ENCODE measurements around the gene RGS6.

Gene RGS6

GRCh38 chr14:72485695-72486094 lies 553.5 kb downstream of the RGS6 start:
- Histone ChIP-seq H3K4me1 (ENCODE audit: control extremely low read depth in 1 of 4, control insufficient read depth in 4 of 4, insufficient read depth in 4 of 4, low read length in 3 of 4) (peaks cover 3 to 9% (median 8%) of the 10 kb centered on the region in 4 experiments), H3K27me3 (replicated peaks in 2 of 5; ENCODE audit: control insufficient read depth in 4 of 5, insufficient read depth in 5 of 5, low read length in 4 of 5) (no peaks in the 10 kb centered on the region), H3K36me3 (ENCODE audit: control insufficient read depth in 4 of 4, insufficient read depth in 4 of 4, low read length in 3 of 4) (no peaks in the 10 kb centered on the region), H3K4me3 (ENCODE audit: control insufficient read depth in 1 of 7, extremely low read depth in 1 of 7, insufficient read depth in 4 of 7, low read depth in 2 of 7, low read length in 6 of 7) (no peak overlapping the region), H3K9me3 (ENCODE audit: control extremely low read depth in 1 of 5, control insufficient read depth in 4 of 5, insufficient read depth in 2 of 5, low read depth in 1 of 5, low read length in 4 of 5) (peaks cover 0 to 24% (median 9%) of the 10 kb centered on the region in 5 experiments), H3K27ac (ENCODE audit: insufficient read depth in 1 of 2, low read depth in 1 of 2, low read length in 2 of 2, poor library complexity in 1 of 2, severe bottlenecking in 2 of 2) (no peak overlapping the region)
- WGBS (ENCODE audit: insufficient coverage): 100% methylated on average over 1 of the region's 1 CpG
- CTCF ChIA-PET: no interaction called here
- DNase-seq: no peak
- POLR2A ChIA-PET: no interaction called here

- H3K36me3 ChIP-seq (ENCODE audit: control insufficient read depth in 4 of 4, insufficient read depth in 4 of 4, low read length in 3 of 4): no peaks in the 10 kb centered on the region
- no peaks in the 10 kb centered on the region for H3K27me3 ChIP-seq (replicated peaks in 2 of 5; ENCODE audit: control insufficient read depth in 4 of 5, insufficient read depth in 5 of 5, low read length in 4 of 5)
- 90% methylated on average over 2 of the region's 2 CpGs for WGBS (ENCODE audit: insufficient coverage)
- POLR2A ChIA-PET: no interaction called here
- H3K9me3 ChIP-seq (ENCODE audit: control extremely low read depth in 1 of 5, control insufficient read depth in 4 of 5, insufficient read depth in 2 of 5, low read depth in 1 of 5, low read length in 4 of 5): peaks cover 1 to 19% (median 8%) of the 10 kb centered on the region in 5 experiments
- CTCF ChIA-PET: no interaction called here
- no peak overlapping the region for H3K27ac ChIP-seq (ENCODE audit: insufficient read depth in 1 of 2, low read depth in 1 of 2, low read length in 2 of 2, poor library complexity in 1 of 2, severe bottlenecking in 2 of 2)
- DNase-seq: no peak
- H3K4me3 ChIP-seq (ENCODE audit: control insufficient read depth in 1 of 7, extremely low read depth in 1 of 7, insufficient read depth in 4 of 7, low read depth in 2 of 7, low read length in 6 of 7): no peak overlapping the region
- H3K4me1 ChIP-seq (ENCODE audit: control extremely low read depth in 1 of 4, control insufficient read depth in 4 of 4, insufficient read depth in 4 of 4, low read length in 3 of 4): no peaks in the 10 kb centered on the region
These were observed 556.3 kb downstream of the RGS6 start for GRCh38 chr14:72488514-72488913.

GRCh38 chr14:72492196-72492595 lies 560.0 kb downstream of the RGS6 start:
- DNase-seq: no peak
- H3K27ac ChIP-seq (ENCODE audit: insufficient read depth in 1 of 2, low read depth in 1 of 2, low read length in 2 of 2, poor library complexity in 1 of 2, severe bottlenecking in 2 of 2): no peak overlapping the region
- 98% methylated on average over 5 of the region's 5 CpGs for WGBS (ENCODE audit: insufficient coverage)
- H3K9me3 ChIP-seq (ENCODE audit: control extremely low read depth in 1 of 5, control insufficient read depth in 4 of 5, insufficient read depth in 2 of 5, low read depth in 1 of 5, low read length in 4 of 5): peaks cover 6 to 22% (median 13%) of the 10 kb centered on the region in 5 experiments
- peaks cover 0 to 2% (median 0%) of the 10 kb centered on the region in 5 experiments for H3K27me3 ChIP-seq (replicated peaks in 2 of 5; ENCODE audit: control insufficient read depth in 4 of 5, insufficient read depth in 5 of 5, low read length in 4 of 5)
- H3K4me3 ChIP-seq (ENCODE audit: control insufficient read depth in 1 of 7, extremely low read depth in 1 of 7, insufficient read depth in 4 of 7, low read depth in 2 of 7, low read length in 6 of 7): no peak overlapping the region
- no peaks in the 10 kb centered on the region for H3K36me3 ChIP-seq (ENCODE audit: control insufficient read depth in 4 of 4, insufficient read depth in 4 of 4, low read length in 3 of 4)
- no peaks in the 10 kb centered on the region for H3K4me1 ChIP-seq (ENCODE audit: control extremely low read depth in 1 of 4, control insufficient read depth in 4 of 4, insufficient read depth in 4 of 4, low read length in 3 of 4)
- CTCF ChIA-PET: interaction anchor here (1.2 kb wide), 1 partner anchor 8 kb away, joined by 4 read pairs; no protein-coding TSS in a partner anchor
- POLR2A ChIA-PET: no interaction called here

GRCh38 chr14:72495668-72496067 lies 563.4 kb downstream of the RGS6 start:
- CTCF ChIA-PET: interaction anchor here (1.4 kb wide), 1 partner anchor 18 kb away, joined by 3 read pairs; no protein-coding TSS in a partner anchor
- H3K27ac ChIP-seq (ENCODE audit: insufficient read depth in 1 of 2, low read depth in 1 of 2, low read length in 2 of 2, poor library complexity in 1 of 2, severe bottlenecking in 2 of 2): no peak overlapping the region
- H3K4me1 ChIP-seq (ENCODE audit: control extremely low read depth in 1 of 4, control insufficient read depth in 4 of 4, insufficient read depth in 4 of 4, low read length in 3 of 4): peaks cover 0 to 6% (median 0%) of the 10 kb centered on the region in 4 experiments
- DNase-seq: no peak
- peaks cover 0 to 13% (median 6%) of the 10 kb centered on the region in 5 experiments for H3K9me3 ChIP-seq (ENCODE audit: control extremely low read depth in 1 of 5, control insufficient read depth in 4 of 5, insufficient read depth in 2 of 5, low read depth in 1 of 5, low read length in 4 of 5)
- WGBS (ENCODE audit: insufficient coverage): 0% methylated on average over 1 of the region's 1 CpG
- POLR2A ChIA-PET: no interaction called here
- H3K4me3 ChIP-seq (ENCODE audit: control insufficient read depth in 1 of 7, extremely low read depth in 1 of 7, insufficient read depth in 4 of 7, low read depth in 2 of 7, low read length in 6 of 7): no peak overlapping the region
- no peaks in the 10 kb centered on the region for H3K36me3 ChIP-seq (ENCODE audit: control insufficient read depth in 4 of 4, insufficient read depth in 4 of 4, low read length in 3 of 4)
- peaks cover 0 to 2% (median 0%) of the 10 kb centered on the region in 5 experiments for H3K27me3 ChIP-seq (replicated peaks in 2 of 5; ENCODE audit: control insufficient read depth in 4 of 5, insufficient read depth in 5 of 5, low read length in 4 of 5)

GRCh38 chr14:72498646-72499045 lies 566.4 kb downstream of the RGS6 start:
- no peak overlapping the region for H3K4me3 ChIP-seq (ENCODE audit: control insufficient read depth in 1 of 7, extremely low read depth in 1 of 7, insufficient read depth in 4 of 7, low read depth in 2 of 7, low read length in 6 of 7)
- H3K27me3 ChIP-seq (replicated peaks in 2 of 5; ENCODE audit: control insufficient read depth in 4 of 5, insufficient read depth in 5 of 5, low read length in 4 of 5): peaks cover 0 to 2% (median 0%) of the 10 kb centered on the region in 5 experiments
- peaks cover 0 to 6% (median 0%) of the 10 kb centered on the region in 4 experiments for H3K4me1 ChIP-seq (ENCODE audit: control extremely low read depth in 1 of 4, control insufficient read depth in 4 of 4, insufficient read depth in 4 of 4, low read length in 3 of 4)
- H3K36me3 ChIP-seq (ENCODE audit: control insufficient read depth in 4 of 4, insufficient read depth in 4 of 4, low read length in 3 of 4): no peaks in the 10 kb centered on the region
- CTCF ChIA-PET: interaction anchor here (2.0 kb wide), 1 partner anchor 15 kb away, joined by 8 read pairs; no protein-coding TSS in a partner anchor
- peaks cover 0 to 19% (median 8%) of the 10 kb centered on the region in 5 experiments for H3K9me3 ChIP-seq (ENCODE audit: control extremely low read depth in 1 of 5, control insufficient read depth in 4 of 5, insufficient read depth in 2 of 5, low read depth in 1 of 5, low read length in 4 of 5)
- no peak for DNase-seq
- POLR2A ChIA-PET: no interaction called here
- no peak overlapping the region for H3K27ac ChIP-seq (ENCODE audit: insufficient read depth in 1 of 2, low read depth in 1 of 2, low read length in 2 of 2, poor library complexity in 1 of 2, severe bottlenecking in 2 of 2)
- 100% methylated on average over 6 of the region's 7 CpGs for WGBS (ENCODE audit: insufficient coverage)

- Histone ChIP-seq H3K4me3 (ENCODE audit: control insufficient read depth in 1 of 7, extremely low read depth in 1 of 7, insufficient read depth in 4 of 7, low read depth in 2 of 7, low read length in 6 of 7) (no peak overlapping the region), H3K9me3 (ENCODE audit: control extremely low read depth in 1 of 5, control insufficient read depth in 4 of 5, insufficient read depth in 2 of 5, low read depth in 1 of 5, low read length in 4 of 5) (peaks cover 0 to 17% (median 5%) of the 10 kb centered on the region in 5 experiments), H3K4me1 (ENCODE audit: control extremely low read depth in 1 of 4, control insufficient read depth in 4 of 4, insufficient read depth in 4 of 4, low read length in 3 of 4) (peaks cover 0 to 6% (median 0%) of the 10 kb centered on the region in 4 experiments), H3K27ac (ENCODE audit: insufficient read depth in 1 of 2, low read depth in 1 of 2, low read length in 2 of 2, poor library complexity in 1 of 2, severe bottlenecking in 2 of 2) (no peak overlapping the region), H3K36me3 (ENCODE audit: control insufficient read depth in 4 of 4, insufficient read depth in 4 of 4, low read length in 3 of 4) (no peaks in the 10 kb centered on the region), H3K27me3 (replicated peaks in 2 of 5; ENCODE audit: control insufficient read depth in 4 of 5, insufficient read depth in 5 of 5, low read length in 4 of 5) (peaks cover 0 to under 1% (median 0%) of the 10 kb centered on the region in 5 experiments)
- POLR2A ChIA-PET: no interaction called here
- CTCF ChIA-PET: interaction anchor here (0.9 to 2.0 kb wide), 2 partner anchors 14 to 331 kb away, joined by 3 to 8 read pairs; no protein-coding TSS in a partner anchor
- DNase-seq: peak in 2 of 3 donors; percentile 41 to 51
- 61% methylated on average over 5 of the region's 5 CpGs for WGBS (ENCODE audit: insufficient coverage)
These were observed 567.5 kb downstream of the RGS6 start for GRCh38 chr14:72499746-72500145.

- 90% methylated on average over 1 of the region's 4 CpGs for WGBS (ENCODE audit: insufficient coverage)
- ChIA-PET POLR2A (no interaction called here), CTCF (interaction anchor here (0.9 to 2.0 kb wide), 2 partner anchors 13 to 330 kb away, joined by 3 to 8 read pairs; no protein-coding TSS in a partner anchor)
- DNase-seq: no peak
- no peak overlapping the region for H3K4me3 ChIP-seq (ENCODE audit: control insufficient read depth in 1 of 7, extremely low read depth in 1 of 7, insufficient read depth in 4 of 7, low read depth in 2 of 7, low read length in 6 of 7)
- peaks cover 0 to 6% (median 0%) of the 10 kb centered on the region in 4 experiments for H3K4me1 ChIP-seq (ENCODE audit: control extremely low read depth in 1 of 4, control insufficient read depth in 4 of 4, insufficient read depth in 4 of 4, low read length in 3 of 4)
- H3K36me3 ChIP-seq (ENCODE audit: control insufficient read depth in 4 of 4, insufficient read depth in 4 of 4, low read length in 3 of 4): no peaks in the 10 kb centered on the region
- H3K27me3 ChIP-seq (replicated peaks in 2 of 5; ENCODE audit: control insufficient read depth in 4 of 5, insufficient read depth in 5 of 5, low read length in 4 of 5): no peaks in the 10 kb centered on the region
- peaks cover 0 to 14% (median 3%) of the 10 kb centered on the region in 5 experiments for H3K9me3 ChIP-seq (ENCODE audit: control extremely low read depth in 1 of 5, control insufficient read depth in 4 of 5, insufficient read depth in 2 of 5, low read depth in 1 of 5, low read length in 4 of 5)
- H3K27ac ChIP-seq (ENCODE audit: insufficient read depth in 1 of 2, low read depth in 1 of 2, low read length in 2 of 2, poor library complexity in 1 of 2, severe bottlenecking in 2 of 2): no peak overlapping the region
These were observed 568.1 kb downstream of the RGS6 start for GRCh38 chr14:72500234-72500838.
